ENCODE measurements around the gene NFIC. TPM values are rescaled to one million over a fixed set of nuclear protein-coding genes. Genes with fewer than 3 reads are reported as not detected.

Gene NFIC
- polyA plus RNA-seq, 1 donor from 2014 or later = 0.24 TPM

- no peak overlapping the region for H3K9ac ChIP-seq (ENCODE audit: low read length)
- H3K4me2 ChIP-seq (ENCODE audit: low read length) = no peak overlapping the region
- TF ChIP-seq POLR2AphosphoS5 (IDR thresholded peaks at IDR 0.05) (no peak), CTCF (IDR thresholded peaks at IDR 0.05; ENCODE audit: poor library complexity, severe bottlenecking) (no peak), TAF1 (IDR thresholded peaks at IDR 0.05; ENCODE audit: low read depth) (no peak), EZH2 (IDR thresholded peaks at IDR 0.05; ENCODE audit: borderline replicate concordance, insufficient read depth, low read length, poor library complexity, severe bottlenecking) (no peak), SMC3 (conservative IDR thresholded peaks at IDR 0.05; ENCODE audit: poor library complexity) (no peak), REST (IDR thresholded peaks at IDR 0.05; ENCODE audit: borderline replicate concordance) (no peak), RAD21 (conservative IDR thresholded peaks at IDR 0.05) (no peak), MXI1 (conservative IDR thresholded peaks at IDR 0.05; ENCODE audit: poor library complexity, severe bottlenecking) (no peak), EP300 (conservative IDR thresholded peaks at IDR 0.05; ENCODE audit: poor library complexity, severe bottlenecking) (no peak)
- no peak overlapping the region for H2AFZ ChIP-seq (ENCODE audit: low read depth, low read length)
- no peaks in the 10 kb centered on the region for H3K9me2 ChIP-seq (ENCODE audit: insufficient read depth, low read length)
- H3K36me3 ChIP-seq (ENCODE audit: insufficient read depth, low read length) = no peaks in the 10 kb centered on the region
- H3F3A ChIP-seq (ENCODE audit: insufficient read depth, low read length, poor library complexity, severe bottlenecking) = no peaks in the 10 kb centered on the region
- peaks cover 28% of the 10 kb centered on the region for H3K27me3 ChIP-seq (ENCODE audit: insufficient read depth, low read depth, low read length)
- H3K4me3 ChIP-seq (ENCODE audit: low read length) = no peak overlapping the region
- H4K20me1 ChIP-seq (ENCODE audit: insufficient read depth) = no peaks in the 10 kb centered on the region
- H3K27ac ChIP-seq (ENCODE audit: low read length) = no peak overlapping the region
- H3K9me3 ChIP-seq (ENCODE audit: low read length) = no peaks in the 10 kb centered on the region
- H3K79me2 ChIP-seq (replicated peaks; ENCODE audit: insufficient read depth, low read length) = no peaks in the 10 kb centered on the region
Observed at GRCh38 chr19:3459965-3460582, 93.7 kb downstream of the NFIC start.

GRCh38 chr19:3462991-3463713 is 96.8 kb downstream of the NFIC start:
- Histone ChIP-seq H3K9me2 (ENCODE audit: insufficient read depth, low read length) (no peaks in the 10 kb centered on the region), H3K4me2 (ENCODE audit: low read length) (no peak overlapping the region), H3K27me3 (ENCODE audit: insufficient read depth, low read depth, low read length) (peaks cover 39% of the 10 kb centered on the region)

More at GRCh38 chr19:3462991-3463713, 96.8 kb downstream of the NFIC start:
- TF ChIP-seq SMC3 (conservative IDR thresholded peaks at IDR 0.05; ENCODE audit: poor library complexity) (no peak), EZH2 (IDR thresholded peaks at IDR 0.05; ENCODE audit: borderline replicate concordance, insufficient read depth, low read length, poor library complexity, severe bottlenecking) (no peak), POLR2AphosphoS5 (IDR thresholded peaks at IDR 0.05) (no peak), RAD21 (conservative IDR thresholded peaks at IDR 0.05) (no peak), TAF1 (IDR thresholded peaks at IDR 0.05; ENCODE audit: low read depth) (no peak), MXI1 (conservative IDR thresholded peaks at IDR 0.05; ENCODE audit: poor library complexity, severe bottlenecking) (no peak), REST (IDR thresholded peaks at IDR 0.05; ENCODE audit: borderline replicate concordance) (no peak), EP300 (conservative IDR thresholded peaks at IDR 0.05; ENCODE audit: poor library complexity, severe bottlenecking) (no peak), CTCF (IDR thresholded peaks at IDR 0.05; ENCODE audit: poor library complexity, severe bottlenecking) (no peak)
- H4K20me1 ChIP-seq (ENCODE audit: insufficient read depth) = no peaks in the 10 kb centered on the region
- H2AFZ ChIP-seq (ENCODE audit: low read depth, low read length) = no peak overlapping the region
- no peak overlapping the region for H3K9ac ChIP-seq (ENCODE audit: low read length)
- no peaks in the 10 kb centered on the region for H3K36me3 ChIP-seq (ENCODE audit: insufficient read depth, low read length)
- H3F3A ChIP-seq (ENCODE audit: insufficient read depth, low read length, poor library complexity, severe bottlenecking) = no peaks in the 10 kb centered on the region
- no peak overlapping the region for H3K27ac ChIP-seq (ENCODE audit: low read length)
- no peak overlapping the region for H3K4me3 ChIP-seq (ENCODE audit: low read length)
- H3K79me2 ChIP-seq (replicated peaks; ENCODE audit: insufficient read depth, low read length) = no peaks in the 10 kb centered on the region
- H3K9me3 ChIP-seq (ENCODE audit: low read length) = no peaks in the 10 kb centered on the region
